PFSK-1 (cell line): ENCODE results near the gene NDUFA8.

Experiments used
- FOXP2 ChIP-seq: optimal IDR thresholded peaks from 2 replicates; pipeline ENCODE3; 2011; ENCODE audit warnings: borderline replicate concordance, control low read depth, inconsistent platforms; ENCODE audit not compliant: insufficient read depth; ENCODE audit errors: extremely low read length, extremely low read depth
- POLR2AphosphoS5 ChIP-seq: IDR thresholded peaks from 2 replicates; pipeline ENCODE4 v1.6.1; 2012; ENCODE audit warnings: low read depth, mild to moderate bottlenecking, control low read depth, low read length, moderate library complexity
- SIN3A ChIP-seq: IDR thresholded peaks from 2 replicates; pipeline ENCODE4 v1.6.1; 2012; ENCODE audit warnings: mild to moderate bottlenecking, low read length, moderate library complexity, borderline replicate concordance; ENCODE audit not compliant: insufficient read depth
- TAF1 ChIP-seq: IDR thresholded peaks from 2 replicates; pipeline ENCODE4 v1.6.1; 2012; ENCODE audit warnings: low read length, control low read depth, borderline replicate concordance; ENCODE audit not compliant: insufficient read depth
- TF ChIP-seq, protein P1 (sequence below), 2 experiments: IDR thresholded peaks; 2 replicates each; pipeline versions ENCODE4 v1.6.1 to v1.8.0; 2011 to 2012; ENCODE audit warnings: low read depth in 2 of 2, low read length in 2 of 2, control low read depth in 1 of 2, inconsistent platforms in 1 of 2, mild to moderate bottlenecking in 1 of 2, moderate library complexity in 1 of 2; ENCODE audit not compliant: insufficient read depth in 1 of 2

DNA sequence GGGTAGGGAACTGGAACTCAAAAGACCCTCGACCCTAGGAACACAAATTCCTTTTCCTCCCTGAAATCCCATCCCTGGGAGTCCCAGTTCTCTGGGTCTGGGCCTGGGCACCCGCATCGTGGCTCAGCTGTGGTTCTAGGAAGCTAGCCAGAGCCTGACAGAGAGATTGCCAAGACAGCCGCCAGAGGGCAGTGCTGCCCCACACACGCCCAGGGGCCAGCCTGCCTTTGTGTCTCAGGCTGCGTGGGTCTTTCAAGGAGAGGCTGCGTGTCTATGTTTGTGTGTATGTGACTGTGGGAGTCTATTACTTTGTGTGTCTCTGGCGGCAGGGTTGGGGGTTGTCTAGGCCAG lies 34.4 kb downstream of the NDUFA8 start:
- TF ChIP-seq TAF1 (no peak), SIN3A (no peak), POLR2AphosphoS5 (no peak), FOXP2 (peak; percentile 31)
- TF ChIP-seq, protein P1, sequence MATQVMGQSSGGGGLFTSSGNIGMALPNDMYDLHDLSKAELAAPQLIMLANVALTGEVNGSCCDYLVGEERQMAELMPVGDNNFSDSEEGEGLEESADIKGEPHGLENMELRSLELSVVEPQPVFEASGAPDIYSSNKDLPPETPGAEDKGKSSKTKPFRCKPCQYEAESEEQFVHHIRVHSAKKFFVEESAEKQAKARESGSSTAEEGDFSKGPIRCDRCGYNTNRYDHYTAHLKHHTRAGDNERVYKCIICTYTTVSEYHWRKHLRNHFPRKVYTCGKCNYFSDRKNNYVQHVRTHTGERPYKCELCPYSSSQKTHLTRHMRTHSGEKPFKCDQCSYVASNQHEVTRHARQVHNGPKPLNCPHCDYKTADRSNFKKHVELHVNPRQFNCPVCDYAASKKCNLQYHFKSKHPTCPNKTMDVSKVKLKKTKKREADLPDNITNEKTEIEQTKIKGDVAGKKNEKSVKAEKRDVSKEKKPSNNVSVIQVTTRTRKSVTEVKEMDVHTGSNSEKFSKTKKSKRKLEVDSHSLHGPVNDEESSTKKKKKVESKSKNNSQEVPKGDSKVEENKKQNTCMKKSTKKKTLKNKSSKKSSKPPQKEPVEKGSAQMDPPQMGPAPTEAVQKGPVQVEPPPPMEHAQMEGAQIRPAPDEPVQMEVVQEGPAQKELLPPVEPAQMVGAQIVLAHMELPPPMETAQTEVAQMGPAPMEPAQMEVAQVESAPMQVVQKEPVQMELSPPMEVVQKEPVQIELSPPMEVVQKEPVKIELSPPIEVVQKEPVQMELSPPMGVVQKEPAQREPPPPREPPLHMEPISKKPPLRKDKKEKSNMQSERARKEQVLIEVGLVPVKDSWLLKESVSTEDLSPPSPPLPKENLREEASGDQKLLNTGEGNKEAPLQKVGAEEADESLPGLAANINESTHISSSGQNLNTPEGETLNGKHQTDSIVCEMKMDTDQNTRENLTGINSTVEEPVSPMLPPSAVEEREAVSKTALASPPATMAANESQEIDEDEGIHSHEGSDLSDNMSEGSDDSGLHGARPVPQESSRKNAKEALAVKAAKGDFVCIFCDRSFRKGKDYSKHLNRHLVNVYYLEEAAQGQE (IDR thresholded peaks at IDR 0.05; ENCODE audit: insufficient read depth in 1 of 2, low read depth in 2 of 2, low read length in 2 of 2): no peak
